Activated gamma-delta T cell treated with Interleukin-2 at 50 U/mL for 16 hours (primary cell): ENCODE results near the gene C1orf210.

ENCODE experiments used
- DNase-seq: peaks from one replicate; pipeline ENCODE4 v3.0.0-alpha.2; 2020

The C1orf210 gene

DNA sequence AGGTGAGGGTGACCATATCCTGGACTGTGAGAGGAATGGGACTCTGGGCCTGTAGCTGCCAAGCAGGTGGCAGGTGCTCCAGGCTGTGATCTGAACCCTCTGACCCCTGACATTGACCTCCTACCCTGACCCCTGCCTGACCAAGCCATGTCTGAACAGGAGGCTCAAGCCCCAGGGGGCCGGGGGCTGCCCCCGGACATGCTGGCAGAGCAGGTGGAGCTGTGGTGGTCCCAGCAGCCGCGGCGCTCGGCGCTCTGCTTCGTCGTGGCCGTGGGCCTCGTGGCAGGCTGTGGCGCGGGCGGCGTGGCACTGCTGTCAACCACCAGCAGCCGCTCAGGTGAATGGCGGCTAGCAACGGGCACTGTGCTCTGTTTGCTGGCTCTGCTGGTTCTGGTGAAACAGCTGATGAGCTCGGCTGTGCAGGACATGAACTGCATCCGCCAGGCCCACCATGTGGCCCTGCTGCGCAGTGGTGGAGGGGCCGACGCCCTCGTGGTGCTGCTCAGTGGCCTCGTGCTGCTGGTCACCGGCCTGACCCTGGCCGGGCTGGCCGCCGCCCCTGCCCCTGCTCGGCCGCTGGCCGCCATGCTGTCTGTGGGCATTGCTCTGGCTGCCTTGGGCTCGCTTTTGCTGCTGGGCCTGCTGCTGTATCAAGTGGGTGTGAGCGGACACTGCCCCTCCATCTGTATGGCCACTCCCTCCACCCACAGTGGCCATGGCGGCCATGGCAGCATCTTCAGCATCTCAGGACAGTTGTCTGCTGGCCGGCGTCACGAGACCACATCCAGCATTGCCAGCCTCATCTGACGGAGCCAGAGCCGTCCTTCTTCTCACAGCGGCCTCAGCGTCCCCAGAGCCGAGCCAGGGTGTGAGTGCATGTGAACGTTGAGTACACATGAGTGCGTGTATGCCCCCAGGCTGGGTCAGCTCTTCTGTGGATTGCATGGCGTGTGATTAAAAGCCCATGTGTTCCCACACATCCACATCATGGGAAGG lies 12.5 kb downstream of the C1orf210 start:
- no peak for DNase-seq

DNA sequence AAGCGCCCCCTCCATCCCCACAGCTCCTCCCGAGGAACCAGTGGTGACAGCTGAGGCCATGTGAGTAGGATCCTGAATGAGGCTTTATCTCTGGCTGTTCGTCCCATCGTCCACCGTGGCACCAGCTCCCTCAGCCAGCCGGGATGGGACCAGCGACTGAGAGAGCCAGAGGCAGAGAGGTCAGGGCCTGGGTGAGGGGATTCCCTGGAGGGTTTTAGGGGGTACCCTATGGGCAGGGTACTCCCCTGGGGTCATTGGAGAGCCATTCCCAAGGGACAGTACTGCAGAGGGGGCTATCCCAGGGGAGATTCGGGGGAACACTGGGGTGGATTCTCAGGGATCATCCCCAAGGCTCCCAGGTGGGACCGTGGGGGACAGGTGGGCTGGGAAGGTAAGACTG lies 13.2 kb downstream of the C1orf210 start:
- DNase-seq, result no peak

DNA sequence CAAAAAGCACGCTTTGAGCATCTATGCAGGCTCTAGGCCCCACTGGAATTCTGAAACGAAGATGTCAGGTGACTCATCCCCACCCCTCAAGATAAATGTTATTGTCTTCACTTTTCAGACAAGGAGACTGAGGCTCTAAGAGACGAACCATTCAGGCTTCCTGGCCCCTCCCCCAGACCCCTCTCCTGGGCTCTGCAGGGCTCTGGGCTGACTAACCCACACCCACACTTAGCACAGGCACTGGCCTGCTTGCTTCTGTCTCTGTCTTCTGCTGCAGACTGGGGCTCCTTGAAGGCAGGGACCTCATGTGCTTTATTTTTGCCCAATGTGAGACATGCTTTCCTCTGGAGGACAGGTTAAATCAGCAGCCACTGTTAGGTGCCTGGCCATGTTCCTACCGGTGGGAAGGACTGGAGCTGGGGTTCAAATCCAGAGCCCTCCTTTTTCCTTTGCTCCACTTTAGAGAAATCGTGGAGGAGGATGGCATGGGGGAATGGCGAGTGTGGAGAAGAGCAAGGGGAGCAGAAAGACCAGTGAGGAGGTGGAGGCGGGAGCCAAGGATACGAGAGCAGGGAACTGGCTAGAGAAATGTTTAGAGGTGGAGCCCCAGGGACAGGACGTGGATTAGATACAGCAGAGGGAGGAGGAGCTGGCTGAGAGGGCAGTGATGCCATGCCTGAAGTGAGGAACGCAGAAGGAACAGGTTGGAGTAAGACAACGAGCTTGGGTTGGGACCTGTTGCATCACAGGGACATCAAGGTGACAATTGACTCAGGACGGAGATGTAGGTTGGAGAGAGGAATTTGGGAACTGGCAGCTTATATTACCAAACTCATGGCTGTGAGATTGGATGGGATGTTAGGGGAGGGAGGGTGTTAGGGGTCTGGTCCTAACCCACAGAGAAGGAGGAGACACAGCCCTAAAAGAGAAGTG lies 13.9 kb downstream of the C1orf210 start:
- DNase-seq, result no peak

DNA sequence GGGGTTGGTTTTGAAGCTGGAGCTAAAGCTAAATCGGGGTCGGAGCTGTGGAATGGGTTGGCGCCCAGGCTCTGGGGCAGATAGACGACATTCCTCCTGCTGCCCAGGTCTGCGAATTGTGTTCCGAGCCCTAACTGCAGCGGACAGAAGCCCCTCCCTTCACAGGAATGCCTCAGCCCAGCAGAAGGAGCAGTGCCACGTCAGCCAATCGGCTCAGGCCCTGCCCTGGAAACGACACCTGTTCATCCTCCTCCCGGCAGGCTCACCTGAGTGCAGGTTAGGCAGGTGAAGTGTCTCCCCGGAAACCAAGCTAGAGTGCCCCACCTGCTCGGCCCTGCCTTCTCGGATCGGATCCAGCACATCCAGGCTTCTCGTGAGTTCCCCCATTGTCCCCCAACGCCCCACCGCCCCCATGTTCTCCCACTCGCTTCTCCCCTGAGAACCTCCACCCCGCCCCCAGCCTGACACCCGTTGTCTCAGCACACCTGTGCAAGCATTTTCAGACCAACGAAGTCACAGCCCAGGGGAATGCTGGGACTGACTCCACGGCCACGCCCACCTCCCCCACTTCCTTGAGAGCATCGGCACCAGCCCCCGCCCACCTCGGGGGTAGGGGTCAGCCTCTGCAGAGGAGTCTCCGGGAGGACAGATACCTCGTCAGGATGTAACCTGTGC lies 14.8 kb downstream of the C1orf210 start:
- no peak for DNase-seq

DNA sequence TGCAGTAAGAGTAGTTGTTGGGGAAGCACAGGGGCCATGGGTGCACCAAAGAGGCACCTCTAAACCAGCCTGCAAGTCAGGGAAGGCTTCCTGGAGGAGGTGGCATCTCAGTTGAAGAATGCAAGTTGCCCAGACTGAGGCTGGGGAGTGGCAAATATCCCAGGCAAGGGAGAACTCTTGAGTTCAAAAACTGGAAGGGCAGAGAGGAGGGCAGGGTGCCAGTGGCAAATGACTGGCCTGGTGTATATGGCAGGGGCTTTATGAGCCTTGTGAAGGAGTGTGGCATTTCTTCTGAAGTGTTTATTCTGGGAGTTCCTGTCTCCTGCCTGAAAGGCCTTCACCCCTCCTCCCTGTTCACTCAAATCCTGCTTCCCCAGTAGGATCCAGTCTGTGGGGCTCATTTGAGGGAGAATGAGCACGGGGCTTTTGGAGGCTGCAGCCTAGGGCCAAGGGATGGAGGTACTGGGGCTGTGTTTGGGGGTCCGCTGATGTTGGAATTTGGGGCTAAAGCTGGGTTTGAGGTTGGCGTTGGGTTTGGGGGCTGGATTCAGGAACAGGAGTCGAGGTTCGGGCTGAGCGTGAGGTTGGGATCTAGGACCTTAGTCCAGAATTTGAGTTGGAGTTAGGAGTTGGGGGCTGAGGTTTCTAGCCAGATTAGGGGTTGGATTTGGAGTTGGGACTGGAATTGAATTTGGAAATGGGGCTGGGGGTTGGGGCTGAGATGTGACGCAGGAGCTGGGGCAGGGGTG lies 15.6 kb downstream of the C1orf210 start, which contains the start of gene TMEM125:
TSS of gene TMEM125 (plus strand) at position 357 of the 749 bp plus-strand sequence. CDS start 2,740 bp downstream, outside the sequence.
- no peak for DNase-seq

DNA sequence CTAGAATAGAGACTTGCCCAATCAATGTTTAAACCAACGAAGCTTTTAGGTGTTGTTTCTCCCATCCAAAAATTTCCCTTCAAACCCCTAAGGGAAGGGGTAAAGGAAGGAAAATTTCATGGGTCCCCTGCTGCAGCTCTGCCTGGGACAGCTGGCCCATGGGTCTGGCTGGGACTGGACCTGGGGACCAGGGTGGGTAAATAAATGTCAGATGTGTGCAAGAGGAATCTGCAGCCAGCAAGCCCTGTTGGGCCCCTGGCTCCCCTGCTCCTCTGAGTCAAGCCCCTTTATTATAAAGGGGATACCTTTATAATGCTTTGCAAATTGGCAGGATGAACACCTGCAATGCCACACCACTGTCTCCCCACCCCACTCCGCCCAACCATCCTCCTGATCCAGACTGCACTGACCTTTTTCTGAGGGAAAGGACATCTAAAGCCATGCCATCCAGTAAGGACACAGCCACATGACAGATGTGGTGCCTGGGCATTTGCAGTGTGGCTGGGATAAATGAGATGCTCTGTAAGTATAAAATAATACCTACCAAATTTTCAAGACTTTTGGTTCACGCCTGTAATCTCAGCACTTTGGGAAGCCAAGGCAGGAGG lies 17.5 kb downstream of the C1orf210 start:
- DNase-seq, result no peak

DNA sequence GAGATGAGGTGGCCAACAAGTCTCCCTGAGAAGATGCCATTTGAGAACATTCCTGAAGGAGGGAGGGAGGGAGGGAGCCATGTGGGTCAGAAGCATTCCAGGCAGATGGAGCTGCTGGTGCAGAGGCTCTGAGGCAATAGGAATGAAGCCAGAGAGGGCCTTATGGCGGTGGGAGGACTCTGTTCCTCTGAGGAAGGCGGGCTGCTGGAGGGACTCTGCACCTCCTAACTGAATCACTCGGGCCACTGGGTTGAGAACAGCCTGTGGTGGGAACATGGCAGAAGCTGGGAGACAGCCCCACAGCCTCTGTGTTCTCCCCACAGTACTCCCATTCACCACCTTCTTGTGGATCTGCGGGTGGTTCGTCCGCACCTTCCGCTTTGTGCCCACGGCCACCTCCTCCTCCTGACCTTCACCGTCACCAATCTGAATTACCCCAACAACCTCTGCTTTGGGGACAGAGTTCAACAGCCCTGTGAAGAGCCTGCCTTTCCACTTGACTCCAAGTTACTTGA lies 18.0 kb downstream of the C1orf210 start:
- no peak for DNase-seq

DNA sequence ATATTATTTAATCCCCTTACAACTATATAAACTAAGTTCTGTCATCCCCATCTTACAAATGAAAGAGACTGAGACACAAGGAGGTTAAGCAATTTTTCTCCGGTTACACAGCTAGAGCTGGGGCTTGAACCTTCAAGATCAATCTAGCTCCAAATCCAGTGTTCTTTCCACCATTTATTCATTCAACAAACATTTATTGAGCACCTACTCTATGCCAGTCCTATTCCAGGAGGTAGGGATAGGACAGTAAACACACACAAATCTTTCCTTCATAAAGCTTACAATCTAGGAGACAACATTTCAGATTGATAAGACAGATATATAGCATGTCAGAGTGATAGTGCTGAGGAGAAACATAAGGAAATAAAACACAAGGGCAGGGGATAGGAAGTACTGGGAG lies 18.5 kb downstream of the C1orf210 start:
- no peak for DNase-seq

DNA sequence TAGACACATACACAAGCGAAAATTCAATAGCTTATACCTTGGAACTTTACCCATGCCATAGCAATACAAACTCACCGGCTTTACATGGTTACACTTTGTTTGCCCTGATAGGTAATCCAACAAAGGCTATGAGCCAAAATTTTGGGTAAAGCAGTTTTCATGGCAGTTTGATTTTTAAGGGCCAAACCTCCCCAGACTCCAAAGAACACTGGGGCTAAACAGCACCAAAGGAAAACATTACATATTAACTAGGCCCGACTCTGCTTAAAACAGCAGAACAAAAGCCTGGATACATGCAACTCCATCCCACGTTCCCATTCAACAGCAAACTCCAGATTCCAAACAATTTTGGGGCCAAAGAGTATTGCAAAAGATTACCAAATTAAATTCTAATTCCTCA lies 19.9 kb downstream of the C1orf210 start:
- DNase-seq, result no peak

DNA sequence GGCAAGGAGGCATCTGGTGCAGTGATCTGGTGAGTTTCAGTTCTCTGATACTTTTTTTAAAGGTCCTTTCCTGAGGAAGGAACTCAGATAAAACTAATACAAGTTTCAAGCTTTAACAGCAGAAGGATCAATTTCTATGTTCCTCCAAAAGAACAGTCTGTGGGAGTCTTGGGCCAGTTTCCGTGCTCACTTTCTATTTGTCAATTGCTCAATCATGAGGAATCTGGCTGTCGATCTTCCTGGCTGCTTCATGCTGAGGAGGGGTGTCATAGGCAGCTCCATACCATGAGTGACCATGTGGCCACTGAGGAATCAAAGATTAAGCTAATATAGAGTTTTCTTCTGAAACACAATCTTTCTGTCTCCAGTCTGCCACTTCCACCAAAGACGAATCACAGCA lies 27.0 kb downstream of the C1orf210 start:
- DNase-seq, result no peak

DNA sequence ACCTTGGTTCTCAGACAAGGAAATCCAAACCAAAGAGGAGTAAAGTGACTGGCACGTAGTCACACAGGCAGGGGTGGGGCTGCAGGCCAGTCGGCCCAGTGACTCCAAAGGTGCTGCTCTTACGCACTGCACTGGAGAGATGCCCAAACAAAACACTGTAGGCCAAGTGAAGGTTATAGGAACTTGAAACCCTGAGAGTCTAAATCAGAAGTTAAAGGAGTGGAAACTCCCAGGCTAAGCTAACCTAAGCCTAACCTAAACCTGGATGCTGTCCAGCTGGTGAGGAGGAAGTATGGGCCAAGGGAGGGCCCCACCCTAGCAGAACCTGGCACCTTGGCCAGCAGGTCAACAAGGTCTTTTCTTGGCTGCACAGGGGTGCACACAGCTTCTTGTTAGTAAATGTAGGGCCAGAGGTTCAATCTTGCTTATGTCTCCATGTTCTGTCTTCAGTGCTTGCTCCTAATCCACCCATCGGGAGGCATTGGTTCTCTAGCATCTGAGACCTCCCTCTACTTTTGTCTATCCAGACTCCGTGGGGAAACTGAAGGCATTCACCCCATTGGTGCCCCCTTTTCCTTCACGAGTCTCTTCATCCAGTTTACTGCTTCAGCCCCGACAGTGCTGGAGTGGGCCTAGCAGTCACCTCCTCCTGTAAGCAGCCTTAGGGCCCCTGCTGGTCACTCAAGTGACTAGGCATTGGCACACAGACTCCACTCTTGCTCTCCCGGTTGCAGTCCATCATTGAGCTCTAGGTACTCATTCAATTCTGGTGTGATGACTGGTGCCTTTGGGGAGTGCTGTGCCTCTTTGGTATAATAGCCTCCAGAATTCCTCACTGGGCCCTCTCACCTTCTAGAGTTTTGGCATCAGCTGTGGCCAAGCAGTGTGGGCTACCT lies 28.5 kb downstream of the C1orf210 start:
- no peak for DNase-seq

DNA sequence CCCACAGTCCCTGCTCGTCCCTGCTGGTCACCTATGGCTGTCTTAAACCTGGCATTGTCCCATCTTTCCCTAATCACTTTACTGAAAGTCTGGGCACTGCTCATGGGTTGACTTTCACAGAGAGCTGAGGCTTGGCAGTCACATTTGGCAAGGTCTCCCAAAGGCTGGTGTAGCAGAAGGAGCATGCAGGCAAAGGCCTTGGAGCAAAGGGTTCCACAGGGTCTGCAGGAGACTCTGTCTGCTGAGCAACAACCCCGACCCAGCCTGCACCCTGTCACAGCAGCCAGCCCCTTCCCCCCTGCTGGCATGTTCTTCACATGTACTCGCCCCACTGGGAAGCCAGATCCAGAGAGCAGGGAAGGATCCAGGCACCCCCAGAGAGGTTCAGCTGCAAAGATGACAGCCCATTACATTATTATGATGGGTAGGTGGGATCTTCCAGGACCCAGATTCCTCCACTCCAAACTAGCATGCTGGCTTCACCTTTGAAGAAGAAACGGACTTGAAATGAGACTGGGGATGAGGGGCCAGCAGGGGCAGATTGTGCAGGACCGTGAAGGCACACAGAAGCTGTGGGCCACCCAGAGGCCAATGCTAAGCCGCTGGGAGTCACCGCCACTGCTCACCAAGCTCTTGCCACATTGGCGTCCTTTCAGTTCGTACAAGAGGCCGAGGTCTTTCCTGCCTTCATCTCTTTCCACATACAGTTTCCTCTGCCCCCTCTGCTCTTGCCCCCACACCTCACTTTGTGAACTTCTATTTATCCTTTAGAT lies 29.8 kb downstream of the C1orf210 start:
- DNase-seq, result no peak

DNA sequence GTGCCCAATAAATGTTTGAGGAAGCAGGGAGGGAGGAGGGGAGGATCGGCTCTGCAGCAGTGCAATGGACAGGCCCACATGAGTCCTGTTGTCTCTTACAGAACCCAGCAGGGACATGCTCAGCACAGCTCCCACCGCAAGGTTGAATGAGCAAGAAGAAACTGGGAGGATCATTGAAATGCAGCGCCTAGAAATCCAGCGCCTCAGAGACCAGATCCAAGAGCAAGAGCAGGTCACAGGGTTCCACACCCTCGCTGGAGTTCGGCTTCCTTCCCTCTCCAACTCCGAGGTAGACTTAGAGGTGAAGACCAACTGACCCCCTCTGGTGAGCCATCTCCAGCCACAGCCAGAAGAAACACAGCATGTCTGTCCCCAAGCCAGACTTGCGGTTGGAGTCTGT lies 31.5 kb downstream of the C1orf210 start:
- no peak for DNase-seq

DNA sequence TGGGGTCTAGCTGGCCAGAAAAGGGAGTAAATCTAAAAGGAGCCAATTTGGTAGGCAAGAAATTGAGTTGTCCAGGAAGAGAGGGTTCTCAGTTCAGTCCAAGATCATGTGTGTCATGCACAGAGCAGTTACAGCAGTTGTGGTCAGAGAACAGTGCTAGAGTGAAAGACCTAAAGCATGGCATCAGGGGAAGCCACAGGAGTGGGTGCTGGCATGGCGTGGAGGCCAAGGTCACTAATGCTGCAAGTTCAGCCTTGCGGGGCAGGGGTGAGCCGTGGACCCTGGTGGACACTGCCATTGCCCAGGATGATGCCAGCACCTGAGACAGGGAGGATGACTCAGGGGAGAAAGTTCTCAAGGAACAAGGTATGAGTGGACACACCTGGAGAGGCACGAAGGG lies 32.2 kb downstream of the C1orf210 start:
- DNase-seq, result no peak

DNA sequence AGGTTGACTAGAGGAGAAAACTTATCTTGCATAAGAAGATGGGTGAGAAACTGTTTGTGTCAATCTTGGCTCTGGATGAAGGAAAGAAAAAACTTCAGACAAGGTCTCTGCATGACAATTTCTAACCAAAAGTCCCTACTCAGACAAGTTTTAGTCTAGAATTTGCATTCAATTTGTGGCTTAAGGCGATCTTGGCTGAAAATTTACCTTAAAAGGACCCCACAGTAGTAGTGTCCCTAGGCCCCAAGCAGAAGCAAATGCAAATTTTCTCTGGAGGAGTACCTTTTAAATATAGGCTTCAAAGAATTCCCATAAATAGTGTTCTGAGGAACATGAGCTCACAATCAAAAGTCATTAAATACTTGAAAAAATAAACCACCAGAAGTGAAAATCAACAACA lies 33.2 kb downstream of the C1orf210 start:
- no peak for DNase-seq

DNA sequence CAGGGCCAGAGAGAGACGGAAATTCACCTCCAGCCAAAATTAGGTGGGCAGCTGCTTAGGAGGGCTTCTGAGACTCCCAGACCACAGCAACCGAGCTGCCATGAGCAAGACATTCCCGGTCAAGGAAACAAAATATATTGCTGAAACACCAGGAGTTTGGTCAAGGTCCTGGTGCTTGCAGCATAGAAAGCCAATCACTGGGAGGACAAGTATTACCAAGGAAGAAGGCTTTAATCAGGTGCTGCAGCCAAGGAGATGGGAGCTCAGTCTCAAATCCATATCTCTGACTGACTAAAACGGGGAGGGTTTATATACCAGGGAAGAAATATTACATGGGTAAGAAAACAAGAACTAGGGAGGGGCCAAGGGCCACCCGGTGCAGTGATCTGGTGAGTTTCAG lies 34.4 kb downstream of the C1orf210 start:
- DNase-seq, result no peak

DNA sequence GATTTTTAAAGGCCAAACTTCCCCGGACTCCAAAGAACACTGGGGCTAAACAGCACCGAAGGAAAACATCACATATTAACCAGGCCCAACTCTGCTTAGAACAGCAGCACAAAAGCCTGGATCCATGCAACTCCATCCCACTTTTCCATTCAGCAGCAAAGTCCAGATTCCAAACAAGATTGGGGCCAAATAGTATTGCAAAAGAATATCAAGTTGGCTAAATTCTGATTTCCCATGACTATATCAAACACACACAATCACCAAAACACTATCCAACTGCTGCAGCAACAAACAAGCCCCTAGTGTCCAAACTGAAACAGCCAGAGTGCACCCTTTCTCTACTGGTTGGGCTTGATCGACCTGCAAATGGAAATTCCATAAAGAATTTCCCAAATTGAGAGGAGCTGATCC lies 35.0 kb downstream of the C1orf210 start:
- DNase-seq, result no peak

DNA sequence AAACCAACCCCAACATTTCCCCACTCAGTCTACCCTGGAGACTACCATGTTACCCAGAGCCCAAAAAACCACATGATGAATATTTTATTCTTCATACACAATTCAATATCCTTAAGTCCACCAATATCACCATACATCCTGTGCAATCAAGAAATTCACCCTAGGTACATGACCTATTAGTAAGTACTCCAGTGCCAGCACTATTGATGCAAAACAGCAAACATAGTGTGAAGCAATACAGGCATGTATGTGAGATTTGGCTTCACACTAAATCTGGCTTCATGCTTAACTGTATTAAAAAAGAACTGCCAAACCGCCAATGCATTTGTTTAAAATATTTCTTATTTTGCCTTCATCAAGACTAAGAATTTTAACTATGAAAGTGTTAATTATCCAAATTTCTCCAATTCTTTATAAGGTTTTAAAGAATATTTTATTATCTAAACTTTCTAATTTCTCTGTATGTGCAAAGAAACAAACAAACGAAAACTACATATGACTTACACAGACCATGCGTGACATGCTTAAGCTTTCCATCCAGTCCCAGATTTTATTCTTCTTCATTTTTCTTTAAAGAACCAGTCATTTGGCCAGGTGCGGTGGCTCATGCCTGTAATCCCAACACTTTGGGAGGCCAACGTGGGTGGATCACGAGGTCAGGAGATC lies 38.0 kb downstream of the C1orf210 start:
- DNase-seq, result no peak
